ENCODE results near the gene KCNN2.
"Not testable (repeated sequence)": the region's sequence is repeated elsewhere in the genome, so short reads cannot be mapped to it uniquely, and the experiment has no call there.

KCNN2 gene

GRCh38 chr5:114427204-114427603 lies 65.3 kb downstream of the KCNN2 start:
- Histone ChIP-seq H3K36me3 (ENCODE audit: control insufficient read depth in 1 of 2, insufficient read depth in 2 of 2, low read length in 2 of 2) (no peaks in the 10 kb centered on the region), H3K27me3 (ENCODE audit: low read depth, low read length) (no peaks in the 10 kb centered on the region), H3K9me3 (ENCODE audit: control insufficient read depth in 1 of 2, low read length in 2 of 2) (no peaks in the 10 kb centered on the region), H3K4me1 (ENCODE audit: control insufficient read depth in 1 of 2, insufficient read depth in 2 of 2, low read length in 2 of 2) (no peaks in the 10 kb centered on the region), H3K27ac (ENCODE audit: low read length) (no peak overlapping the region), H3K4me3 (ENCODE audit: low read depth in 1 of 2, low read length in 2 of 2) (no peak overlapping the region)

GRCh38 chr5:114430532-114430931 lies 68.7 kb downstream of the KCNN2 start:
- Histone ChIP-seq H3K27ac (ENCODE audit: low read length) (no peak overlapping the region), H3K4me3 (ENCODE audit: low read depth in 1 of 2, low read length in 2 of 2) (no peak overlapping the region), H3K4me1 (ENCODE audit: control insufficient read depth in 1 of 2, insufficient read depth in 2 of 2, low read length in 2 of 2) (no peaks in the 10 kb centered on the region)

GRCh38 chr5:114432684-114433083 lies 70.8 kb downstream of the KCNN2 start:
- H3K9me3 ChIP-seq (ENCODE audit: control insufficient read depth in 1 of 2, low read length in 2 of 2); H3K36me3 ChIP-seq (ENCODE audit: control insufficient read depth in 1 of 2, insufficient read depth in 2 of 2, low read length in 2 of 2); H3K4me1 ChIP-seq (ENCODE audit: control insufficient read depth in 1 of 2, insufficient read depth in 2 of 2, low read length in 2 of 2); H3K27me3 ChIP-seq (ENCODE audit: low read depth, low read length); H3K27ac ChIP-seq (ENCODE audit: low read length); H3K4me3 ChIP-seq (ENCODE audit: low read depth in 1 of 2, low read length in 2 of 2): not testable (repeated sequence)

More at GRCh38 chr5:114430532-114430931, 68.7 kb downstream of the KCNN2 start:
- Histone ChIP-seq H3K27me3 (ENCODE audit: low read depth, low read length) (no peaks in the 10 kb centered on the region), H3K36me3 (ENCODE audit: control insufficient read depth in 1 of 2, insufficient read depth in 2 of 2, low read length in 2 of 2) (no peaks in the 10 kb centered on the region), H3K9me3 (ENCODE audit: control insufficient read depth in 1 of 2, low read length in 2 of 2) (no peaks in the 10 kb centered on the region)

- H3K27ac ChIP-seq (ENCODE audit: low read length): no peak overlapping the region
- H3K36me3 ChIP-seq (ENCODE audit: control insufficient read depth in 1 of 2, insufficient read depth in 2 of 2, low read length in 2 of 2): no peaks in the 10 kb centered on the region
- no peaks in the 10 kb centered on the region for H3K9me3 ChIP-seq (ENCODE audit: control insufficient read depth in 1 of 2, low read length in 2 of 2)
- H3K27me3 ChIP-seq (ENCODE audit: low read depth, low read length): no peaks in the 10 kb centered on the region
- H3K4me3 ChIP-seq (ENCODE audit: low read depth in 1 of 2, low read length in 2 of 2): no peak overlapping the region
- no peaks in the 10 kb centered on the region for H3K4me1 ChIP-seq (ENCODE audit: control insufficient read depth in 1 of 2, insufficient read depth in 2 of 2, low read length in 2 of 2)
Measured at GRCh38 chr5:114434396-114435219, 72.7 kb downstream of the KCNN2 start.

GRCh38 chr5:114435220-114435481 lies 73.3 kb downstream of the KCNN2 start:
- H3K4me3 ChIP-seq (ENCODE audit: low read depth in 1 of 2, low read length in 2 of 2): no peak overlapping the region

GRCh38 chr5:114435885-114436299 lies 74.0 kb downstream of the KCNN2 start:
- Histone ChIP-seq H3K27ac (ENCODE audit: low read length) (no peak overlapping the region), H3K36me3 (ENCODE audit: control insufficient read depth in 1 of 2, insufficient read depth in 2 of 2, low read length in 2 of 2) (no peaks in the 10 kb centered on the region), H3K4me3 (ENCODE audit: low read depth in 1 of 2, low read length in 2 of 2) (no peak overlapping the region), H3K4me1 (ENCODE audit: control insufficient read depth in 1 of 2, insufficient read depth in 2 of 2, low read length in 2 of 2) (no peaks in the 10 kb centered on the region), H3K27me3 (ENCODE audit: low read depth, low read length) (no peaks in the 10 kb centered on the region), H3K9me3 (ENCODE audit: control insufficient read depth in 1 of 2, low read length in 2 of 2) (no peaks in the 10 kb centered on the region)

More at GRCh38 chr5:114435220-114435481, 73.3 kb downstream of the KCNN2 start:
- Histone ChIP-seq H3K27me3 (ENCODE audit: low read depth, low read length) (no peaks in the 10 kb centered on the region), H3K9me3 (ENCODE audit: control insufficient read depth in 1 of 2, low read length in 2 of 2) (no peaks in the 10 kb centered on the region), H3K27ac (ENCODE audit: low read length) (no peak overlapping the region), H3K4me1 (ENCODE audit: control insufficient read depth in 1 of 2, insufficient read depth in 2 of 2, low read length in 2 of 2) (no peaks in the 10 kb centered on the region), H3K36me3 (ENCODE audit: control insufficient read depth in 1 of 2, insufficient read depth in 2 of 2, low read length in 2 of 2) (no peaks in the 10 kb centered on the region)

GRCh38 chr5:114437936-114438335 lies 76.1 kb downstream of the KCNN2 start:
- no peak overlapping the region for H3K27ac ChIP-seq (ENCODE audit: low read length)
- no peaks in the 10 kb centered on the region for H3K4me1 ChIP-seq (ENCODE audit: control insufficient read depth in 1 of 2, insufficient read depth in 2 of 2, low read length in 2 of 2)
- no peaks in the 10 kb centered on the region for H3K36me3 ChIP-seq (ENCODE audit: control insufficient read depth in 1 of 2, insufficient read depth in 2 of 2, low read length in 2 of 2)
- H3K4me3 ChIP-seq (ENCODE audit: low read depth in 1 of 2, low read length in 2 of 2): no peak overlapping the region
- H3K27me3 ChIP-seq (ENCODE audit: low read depth, low read length): no peaks in the 10 kb centered on the region
- no peaks in the 10 kb centered on the region for H3K9me3 ChIP-seq (ENCODE audit: control insufficient read depth in 1 of 2, low read length in 2 of 2)

GRCh38 chr5:114438471-114438870 lies 76.6 kb downstream of the KCNN2 start:
- no peak overlapping the region for H3K27ac ChIP-seq (ENCODE audit: low read length)
- H3K9me3 ChIP-seq (ENCODE audit: control insufficient read depth in 1 of 2, low read length in 2 of 2): no peaks in the 10 kb centered on the region
- no peaks in the 10 kb centered on the region for H3K27me3 ChIP-seq (ENCODE audit: low read depth, low read length)
- no peaks in the 10 kb centered on the region for H3K36me3 ChIP-seq (ENCODE audit: control insufficient read depth in 1 of 2, insufficient read depth in 2 of 2, low read length in 2 of 2)
- H3K4me3 ChIP-seq (ENCODE audit: low read depth in 1 of 2, low read length in 2 of 2): no peak overlapping the region
- no peaks in the 10 kb centered on the region for H3K4me1 ChIP-seq (ENCODE audit: control insufficient read depth in 1 of 2, insufficient read depth in 2 of 2, low read length in 2 of 2)

- Histone ChIP-seq H3K4me1 (ENCODE audit: control insufficient read depth in 1 of 2, insufficient read depth in 2 of 2, low read length in 2 of 2) (peaks cover 0 to 6% of the 10 kb centered on the region in 2 donors), H3K4me3 (ENCODE audit: low read depth in 1 of 2, low read length in 2 of 2) (no peak overlapping the region), H3K27me3 (ENCODE audit: low read depth, low read length) (no peaks in the 10 kb centered on the region), H3K9me3 (ENCODE audit: control insufficient read depth in 1 of 2, low read length in 2 of 2) (no peaks in the 10 kb centered on the region), H3K36me3 (ENCODE audit: control insufficient read depth in 1 of 2, insufficient read depth in 2 of 2, low read length in 2 of 2) (no peaks in the 10 kb centered on the region), H3K27ac (ENCODE audit: low read length) (no peak overlapping the region)
Measured at GRCh38 chr5:114447084-114447773, 85.4 kb downstream of the KCNN2 start.

- Histone ChIP-seq H3K36me3 (ENCODE audit: control insufficient read depth in 1 of 2, insufficient read depth in 2 of 2, low read length in 2 of 2) (no peaks in the 10 kb centered on the region), H3K9me3 (ENCODE audit: control insufficient read depth in 1 of 2, low read length in 2 of 2) (no peaks in the 10 kb centered on the region), H3K27me3 (ENCODE audit: low read depth, low read length) (no peaks in the 10 kb centered on the region), H3K4me1 (ENCODE audit: control insufficient read depth in 1 of 2, insufficient read depth in 2 of 2, low read length in 2 of 2) (peaks cover 0 to 6% of the 10 kb centered on the region in 2 donors), H3K4me3 (ENCODE audit: low read depth in 1 of 2, low read length in 2 of 2) (no peak overlapping the region), H3K27ac (ENCODE audit: low read length) (no peak overlapping the region)
Measured at GRCh38 chr5:114448481-114448880, 86.6 kb downstream of the KCNN2 start.

- Histone ChIP-seq H3K36me3 (ENCODE audit: control insufficient read depth in 1 of 2, insufficient read depth in 2 of 2, low read length in 2 of 2) (no peaks in the 10 kb centered on the region), H3K27ac (ENCODE audit: low read length) (no peak overlapping the region), H3K4me1 (ENCODE audit: control insufficient read depth in 1 of 2, insufficient read depth in 2 of 2, low read length in 2 of 2) (peaks cover 0 to 6% of the 10 kb centered on the region in 2 donors), H3K9me3 (ENCODE audit: control insufficient read depth in 1 of 2, low read length in 2 of 2) (no peaks in the 10 kb centered on the region), H3K4me3 (ENCODE audit: low read depth in 1 of 2, low read length in 2 of 2) (no peak overlapping the region), H3K27me3 (ENCODE audit: low read depth, low read length) (no peaks in the 10 kb centered on the region)
Measured at GRCh38 chr5:114449860-114450421, 88.1 kb downstream of the KCNN2 start.

All from muscle layer of duodenum (tissue), 2 donors.